Endothelial cell of umbilical vein (primary cell): ENCODE data around the gene C10orf67. TPM values are rescaled to one million over a fixed set of nuclear protein-coding genes. Genes with fewer than 3 reads are reported as not detected.

Source experiments
- BruUV-seq: library from RNA; stranded (reverse); fragments of 400-500 nt; replicated peaks from 2 replicates; lab custom pipeline; 2021; lab: Mats Ljungman, UMichigan
- CTCF ChIA-PET: fragments of 300-600, 350-600 bp; sonication (Branson Sonifier 250); formaldehyde crosslinking; loops from one replicate; lab custom pipeline; 2021; ENCODE audit warnings: antibody characterized with exemption, inconsistent platforms; lab: Charles Lee
- POLR2A ChIA-PET: fragments of 300-600, 350-600 bp; sonication (Branson Sonifier 250); formaldehyde crosslinking; loops from one replicate; lab custom pipeline; 2021; ENCODE audit warnings: antibody characterized with exemption, inconsistent platforms; lab: Charles Lee
- DNase-seq: peaks from one replicate; pipeline ENCODE4 v3.0.0-alpha.2; 2011; ENCODE audit warnings: low read depth, low spot score
- FAIRE-seq: peaks from 2 replicates; lab custom pipeline; 2011; peaks lifted over from hg19 to GRCh38; lab: Jason Lieb, UNC
- H2AFZ ChIP-seq: 2 replicates; pipeline ENCODE4 v1.6.0; 2012; ENCODE audit warnings: low read depth, low read length, control low read depth, inconsistent platforms
- H3K27ac ChIP-seq: 2 replicates; pipeline ENCODE4 v1.5.1; 2011; ENCODE audit warnings: low read depth, mild to moderate bottlenecking, control low read depth, low read length, moderate library complexity; ENCODE audit not compliant: insufficient read depth
- H3K27me3 ChIP-seq, 2 experiments: 2 replicates each; pipeline versions ENCODE4 v1.6.0 to v1.6.1; 2011; ENCODE audit warnings: low read length in 2 of 2, mixed read lengths in 1 of 2; ENCODE audit not compliant: control insufficient read depth in 2 of 2, insufficient read depth in 2 of 2
- H3K36me3 ChIP-seq, 2 experiments: 2 replicates in 1 of 2; 3 replicates in 1 of 2; pipeline ENCODE4 v1.5.1; 2011; ENCODE audit warnings: low read length in 2 of 2, mild to moderate bottlenecking in 1 of 2, moderate library complexity in 1 of 2; ENCODE audit not compliant: control insufficient read depth in 2 of 2, insufficient read depth in 2 of 2; ENCODE audit errors: extremely low read depth in 1 of 2
- H3K4me1 ChIP-seq: 3 replicates; pipeline ENCODE4 v1.5.1; 2011; ENCODE audit warnings: mild to moderate bottlenecking, low read length; ENCODE audit not compliant: control insufficient read depth, insufficient read depth; ENCODE audit errors: extremely low read depth
- H3K4me2 ChIP-seq: 2 replicates; pipeline ENCODE4 v1.6.1; 2011; ENCODE audit warnings: low read length, control low read depth, mixed read lengths; ENCODE audit not compliant: insufficient read depth
- H3K4me3 ChIP-seq, 3 experiments: fragments of 200-600 bp in 1 of 3; sonication (generic), shearing (Covaris generic) in 1 of 3; replicated peaks in 1 of 3; 2 replicates each; pipeline ENCODE4 v1.5.1; 2011 to 2016; ENCODE audit warnings: control low read depth in 3 of 3, low read length in 3 of 3, mild to moderate bottlenecking in 2 of 3, inconsistent platforms in 1 of 3, low read depth in 1 of 3, moderate library complexity in 1 of 3; ENCODE audit not compliant: insufficient read depth in 1 of 3
- H3K79me2 ChIP-seq: 2 replicates; pipeline ENCODE4 v1.6.0; 2012; ENCODE audit warnings: low read length, inconsistent platforms; ENCODE audit not compliant: control insufficient read depth, insufficient read depth
- H3K9ac ChIP-seq: replicated peaks from 2 replicates; pipeline ENCODE3; 2011; ENCODE audit warnings: low read length, control low read depth; ENCODE audit not compliant: insufficient read depth; ENCODE audit errors: extremely low read depth
- H3K9me1 ChIP-seq: replicated peaks from 3 replicates; pipeline ENCODE4 v1.6.0; 2011; ENCODE audit warnings: mild to moderate bottlenecking, low read length; ENCODE audit not compliant: control insufficient read depth, insufficient read depth; ENCODE audit errors: extremely low read depth
- H3K9me3 ChIP-seq: replicated peaks from 2 replicates; pipeline ENCODE4 v1.5.1; 2012; ENCODE audit warnings: low read length, inconsistent platforms; ENCODE audit not compliant: control insufficient read depth, insufficient read depth
- H4K20me1 ChIP-seq: replicated peaks from 2 replicates; pipeline ENCODE3; 2011; ENCODE audit warnings: mild to moderate bottlenecking, low read length; ENCODE audit not compliant: control insufficient read depth, insufficient read depth; ENCODE audit errors: extremely low read depth
- GATA2 ChIP-seq: IDR thresholded peaks from 2 replicates; pipeline ENCODE4 v1.7.0; 2011; ENCODE audit warnings: low read depth, mild to moderate bottlenecking, moderate library complexity, mixed read lengths, low read length; ENCODE audit not compliant: insufficient read length, insufficient read depth
- POLR2AphosphoS5 ChIP-seq: IDR thresholded peaks from 2 replicates; pipeline ENCODE4 v1.6.1; 2012; ENCODE audit warnings: low read depth, mild to moderate bottlenecking, control low read depth, low read length, moderate library complexity; ENCODE audit not compliant: insufficient read depth
- dilution Hi-C: fragments of 300-500 bp; cut with MboI; formaldehyde crosslinking; loops from one replicate; pipeline ENCODE4 v1.15.0; 2019; ENCODE audit warnings: low sequenced_read_pairs; ENCODE audit not compliant: extremely low pct_ligation_motif_present
- intact Hi-C: fragments of 100-400 bp; cut with micrococcal nuclease; formaldehyde crosslinking; loops from one replicate; pipeline ENCODE4 v1.10.0; 2022
- polyA plus RNA-seq, 4 experiments: library from polyadenylated mRNA; depleted of rRNA in 3 of 4; stranded (reverse) in 3 of 4; unstranded in 1 of 4; fragments of >200 nt; gene quantifications; 2 replicates each; pipeline versions ENCODE4 v1.2.1 to v1.2.3, GENCODE V29; 2011 to 2012; ENCODE audit warnings: missing spikeins in 1 of 4
- total RNA-seq: library from RNA; stranded (reverse); gene quantifications from 2 replicates; pipeline ENCODE4 v1.2.3, GENCODE V29; 2021

Gene C10orf67
- total and polyA plus RNA-seq, 2 donors (not counting 3 experiments of a cell fraction or from before 2014, with no cell fraction given) = not detected

- ChIA-PET CTCF (no interaction called here), POLR2A (no interaction called here)
- Histone ChIP-seq H3K27me3 (peaks cover 73 to 88% of the 10 kb centered on the region in 2 experiments), H2AFZ (no peak overlapping the region), H3K9ac (no peak overlapping the region), H3K27ac (no peak overlapping the region), H4K20me1 (no peaks in the 10 kb centered on the region), H3K4me3 (no peak overlapping the region), H3K4me2 (no peak overlapping the region), H3K79me2 (no peaks in the 10 kb centered on the region), H3K9me3 (no peaks in the 10 kb centered on the region), H3K36me3 (no peaks in the 10 kb centered on the region), H3K9me1 (no peaks in the 10 kb centered on the region), H3K4me1 (no peaks in the 10 kb centered on the region)
- dilution Hi-C loops (no loop called here), intact Hi-C loops (no loop called here)
- no peak for TF ChIP-seq POLR2AphosphoS5
- FAIRE-seq (no peak), DNase-seq (no peak)
- no TSS peak for BruUV-seq
Measured at GRCh38 chr10:23196915-23197314, 147.7 kb downstream of the C10orf67 start.

- H4K20me1 ChIP-seq = no peaks in the 10 kb centered on the region
- ChIA-PET CTCF (no interaction called here), POLR2A (no interaction called here)
- H3K36me3 ChIP-seq = no peaks in the 10 kb centered on the region
- no peak overlapping the region for H3K4me2 ChIP-seq
- DNase-seq (no peak), FAIRE-seq (no peak)
- BruUV-seq = no TSS peak
- dilution Hi-C loops (no loop called here), intact Hi-C loops (no loop called here)
- no peaks in the 10 kb centered on the region for H3K4me1 ChIP-seq
- H3K9ac ChIP-seq = no peak overlapping the region
- peaks cover 74 to 91% of the 10 kb centered on the region in 2 experiments for H3K27me3 ChIP-seq
- H3K9me1 ChIP-seq = no peaks in the 10 kb centered on the region
- no peak overlapping the region for H2AFZ ChIP-seq
- H3K9me3 ChIP-seq = no peaks in the 10 kb centered on the region
- no peaks in the 10 kb centered on the region for H3K79me2 ChIP-seq
- no peak overlapping the region for H3K27ac ChIP-seq
- no peak for TF ChIP-seq GATA2
- no peak overlapping the region for H3K4me3 ChIP-seq
Measured at GRCh38 chr10:23195846-23196600, 148.6 kb downstream of the C10orf67 start.
